ENCODE results near the gene MBNL1.
"Not testable (repeated sequence)": the region's sequence is repeated elsewhere in the genome, so short reads cannot be mapped to it uniquely, and the experiment has no call there.

The MBNL1 gene

GRCh38 chr3:152434142-152434541 is 165.4 kb downstream of the MBNL1 start:
- H3K4me3 ChIP-seq (ENCODE audit: extremely low read depth, insufficient read depth, low read length, poor library complexity, severe bottlenecking) = no peak overlapping the region
- H3K27ac ChIP-seq (ENCODE audit: low read depth, low read length, severe bottlenecking) = no peak overlapping the region
- peaks cover 37% of the 10 kb centered on the region for H3K36me3 ChIP-seq (ENCODE audit: control insufficient read depth, insufficient read depth, low read length)
- WGBS, 2 experiments (ENCODE audit: insufficient coverage in 2 of 2) = no CpG with 5 or more reads among the region's 2 CpGs
- peaks cover 11% of the 10 kb centered on the region for H3K9me3 ChIP-seq (ENCODE audit: control insufficient read depth, low read length)
- H3K4me1 ChIP-seq (ENCODE audit: control insufficient read depth, insufficient read depth, low read length, poor library complexity, severe bottlenecking) = peaks cover 13% of the 10 kb centered on the region

GRCh38 chr3:152435210-152435609 is 166.5 kb downstream of the MBNL1 start:
- not testable (repeated sequence) for H3K27ac ChIP-seq (ENCODE audit: low read depth, low read length, severe bottlenecking); H3K4me3 ChIP-seq (ENCODE audit: extremely low read depth, insufficient read depth, low read length, poor library complexity, severe bottlenecking)
- H3K36me3 ChIP-seq (ENCODE audit: control insufficient read depth, insufficient read depth, low read length) = peaks cover 33% of the 10 kb centered on the region
- H3K9me3 ChIP-seq (ENCODE audit: control insufficient read depth, low read length) = peaks cover 11% of the 10 kb centered on the region
- peaks cover 13% of the 10 kb centered on the region for H3K4me1 ChIP-seq (ENCODE audit: control insufficient read depth, insufficient read depth, low read length, poor library complexity, severe bottlenecking)

- peaks cover 13% of the 10 kb centered on the region for H3K4me1 ChIP-seq (ENCODE audit: control insufficient read depth, insufficient read depth, low read length, poor library complexity, severe bottlenecking)
- no peak overlapping the region for H3K27ac ChIP-seq (ENCODE audit: low read depth, low read length, severe bottlenecking)
- 33 to 86% methylated on average over 2 of the region's 7 CpGs for WGBS, 2 experiments (ENCODE audit: insufficient coverage in 2 of 2)
- no peak overlapping the region for H3K4me3 ChIP-seq (ENCODE audit: extremely low read depth, insufficient read depth, low read length, poor library complexity, severe bottlenecking)
- H3K9me3 ChIP-seq (ENCODE audit: control insufficient read depth, low read length) = peaks cover 11% of the 10 kb centered on the region
- H3K36me3 ChIP-seq (ENCODE audit: control insufficient read depth, insufficient read depth, low read length) = peaks cover 30% of the 10 kb centered on the region
Observed at GRCh38 chr3:152436707-152437590, 168.2 kb downstream of the MBNL1 start.

GRCh38 chr3:152438181-152438580 is 169.5 kb downstream of the MBNL1 start:
- Histone ChIP-seq H3K4me3 (ENCODE audit: extremely low read depth, insufficient read depth, low read length, poor library complexity, severe bottlenecking) (no peak overlapping the region), H3K27ac (ENCODE audit: low read depth, low read length, severe bottlenecking) (no peak overlapping the region), H3K4me1 (ENCODE audit: control insufficient read depth, insufficient read depth, low read length, poor library complexity, severe bottlenecking) (peaks cover 15% of the 10 kb centered on the region), H3K36me3 (ENCODE audit: control insufficient read depth, insufficient read depth, low read length) (peaks cover 22% of the 10 kb centered on the region), H3K9me3 (ENCODE audit: control insufficient read depth, low read length) (peaks cover 11% of the 10 kb centered on the region)
- no CpG with 5 or more reads among the region's 1 CpG for WGBS, 2 experiments (ENCODE audit: insufficient coverage in 2 of 2)

- Histone ChIP-seq H3K4me3 (ENCODE audit: extremely low read depth, insufficient read depth, low read length, poor library complexity, severe bottlenecking) (no peak overlapping the region), H3K36me3 (ENCODE audit: control insufficient read depth, insufficient read depth, low read length) (peaks cover 17% of the 10 kb centered on the region), H3K27ac (ENCODE audit: low read depth, low read length, severe bottlenecking) (no peak overlapping the region), H3K4me1 (ENCODE audit: control insufficient read depth, insufficient read depth, low read length, poor library complexity, severe bottlenecking) (peaks cover 15% of the 10 kb centered on the region), H3K9me3 (ENCODE audit: control insufficient read depth, low read length) (peaks cover 9% of the 10 kb centered on the region)
- 100% methylated on average over 1 of the region's 6 CpGs; no CpG with 5 or more reads in 1 of the 2 experiments for WGBS, 2 experiments (ENCODE audit: insufficient coverage in 2 of 2)
Observed at GRCh38 chr3:152438706-152439105, 170.0 kb downstream of the MBNL1 start.

- 97 to 98% methylated on average over 4 of the region's 5 CpGs for WGBS, 2 experiments (ENCODE audit: insufficient coverage in 2 of 2)
- H3K4me1 ChIP-seq (ENCODE audit: control insufficient read depth, insufficient read depth, low read length, poor library complexity, severe bottlenecking) = peaks cover 15% of the 10 kb centered on the region
Observed at GRCh38 chr3:152440243-152440642, 171.5 kb downstream of the MBNL1 start.

GRCh38 chr3:152443212-152444023 is 174.7 kb downstream of the MBNL1 start:
- no peak overlapping the region for H3K27ac ChIP-seq (ENCODE audit: low read depth, low read length, severe bottlenecking)
- peaks cover 2% of the 10 kb centered on the region for H3K4me1 ChIP-seq (ENCODE audit: control insufficient read depth, insufficient read depth, low read length, poor library complexity, severe bottlenecking)
- peaks cover 23% of the 10 kb centered on the region for H3K36me3 ChIP-seq (ENCODE audit: control insufficient read depth, insufficient read depth, low read length)
- no peak overlapping the region for H3K4me3 ChIP-seq (ENCODE audit: extremely low read depth, insufficient read depth, low read length, poor library complexity, severe bottlenecking)
- WGBS, 2 experiments (ENCODE audit: insufficient coverage in 2 of 2) = no CpG with 5 or more reads among the region's 3 CpGs
- H3K9me3 ChIP-seq (ENCODE audit: control insufficient read depth, low read length) = no peaks in the 10 kb centered on the region

More at GRCh38 chr3:152440243-152440642, 171.5 kb downstream of the MBNL1 start:
- H3K27ac ChIP-seq (ENCODE audit: low read depth, low read length, severe bottlenecking); H3K9me3 ChIP-seq (ENCODE audit: control insufficient read depth, low read length); H3K4me3 ChIP-seq (ENCODE audit: extremely low read depth, insufficient read depth, low read length, poor library complexity, severe bottlenecking); H3K36me3 ChIP-seq (ENCODE audit: control insufficient read depth, insufficient read depth, low read length): not testable (repeated sequence)

- Histone ChIP-seq H3K9me3 (ENCODE audit: control insufficient read depth, low read length) (no peaks in the 10 kb centered on the region), H3K27ac (ENCODE audit: low read depth, low read length, severe bottlenecking) (no peak overlapping the region), H3K4me3 (ENCODE audit: extremely low read depth, insufficient read depth, low read length, poor library complexity, severe bottlenecking) (no peak overlapping the region), H3K36me3 (ENCODE audit: control insufficient read depth, insufficient read depth, low read length) (peaks cover 23% of the 10 kb centered on the region), H3K4me1 (ENCODE audit: control insufficient read depth, insufficient read depth, low read length, poor library complexity, severe bottlenecking) (peaks cover 2% of the 10 kb centered on the region)
- 26 to 28% methylated on average over 2 to 4 of the region's 8 CpGs for WGBS, 2 experiments (ENCODE audit: insufficient coverage in 2 of 2)
Observed at GRCh38 chr3:152444029-152444641, 175.4 kb downstream of the MBNL1 start.

- Histone ChIP-seq H3K4me3 (ENCODE audit: extremely low read depth, insufficient read depth, low read length, poor library complexity, severe bottlenecking) (no peak overlapping the region), H3K4me1 (ENCODE audit: control insufficient read depth, insufficient read depth, low read length, poor library complexity, severe bottlenecking) (peaks cover 2% of the 10 kb centered on the region), H3K36me3 (ENCODE audit: control insufficient read depth, insufficient read depth, low read length) (peaks cover 28% of the 10 kb centered on the region), H3K27ac (ENCODE audit: low read depth, low read length, severe bottlenecking) (no peak overlapping the region), H3K9me3 (ENCODE audit: control insufficient read depth, low read length) (no peaks in the 10 kb centered on the region)
- 97% methylated on average over 5 of the region's 6 CpGs; no CpG with 5 or more reads in 1 of the 2 experiments for WGBS, 2 experiments (ENCODE audit: insufficient coverage in 2 of 2)
Observed at GRCh38 chr3:152445212-152445611, 176.5 kb downstream of the MBNL1 start.

GRCh38 chr3:152446495-152446894 is 177.8 kb downstream of the MBNL1 start:
- Histone ChIP-seq H3K4me1 (ENCODE audit: control insufficient read depth, insufficient read depth, low read length, poor library complexity, severe bottlenecking) (peaks cover 2% of the 10 kb centered on the region), H3K4me3 (ENCODE audit: extremely low read depth, insufficient read depth, low read length, poor library complexity, severe bottlenecking) (no peak overlapping the region), H3K9me3 (ENCODE audit: control insufficient read depth, low read length) (no peaks in the 10 kb centered on the region), H3K27ac (ENCODE audit: low read depth, low read length, severe bottlenecking) (no peak overlapping the region), H3K36me3 (ENCODE audit: control insufficient read depth, insufficient read depth, low read length) (peaks cover 35% of the 10 kb centered on the region)
- 100% methylated on average over 2 to 3 of the region's 7 CpGs for WGBS, 2 experiments (ENCODE audit: insufficient coverage in 2 of 2)

All from mesodermal cell (in vitro differentiated cells).